GM21529 (cell line): Measurements from ENCODE around the gene PAFAH2.

ENCODE experiments used
- ATAC-seq: cut with Tn5 transposase; IDR thresholded peaks from one replicate; pipeline ENCODE4 v1.9.1; 2021; ENCODE audit not compliant: unreplicated experiment

PAFAH2 gene

GRCh38 chr1:25997828-25998761, at the start of gene PAFAH2:
Gene PAFAH2 (minus strand): TSS chr1:25998063. CDS start chr1:25990816, 7,247 bp downstream.
- ATAC-seq = peak; percentile 95

DNA sequence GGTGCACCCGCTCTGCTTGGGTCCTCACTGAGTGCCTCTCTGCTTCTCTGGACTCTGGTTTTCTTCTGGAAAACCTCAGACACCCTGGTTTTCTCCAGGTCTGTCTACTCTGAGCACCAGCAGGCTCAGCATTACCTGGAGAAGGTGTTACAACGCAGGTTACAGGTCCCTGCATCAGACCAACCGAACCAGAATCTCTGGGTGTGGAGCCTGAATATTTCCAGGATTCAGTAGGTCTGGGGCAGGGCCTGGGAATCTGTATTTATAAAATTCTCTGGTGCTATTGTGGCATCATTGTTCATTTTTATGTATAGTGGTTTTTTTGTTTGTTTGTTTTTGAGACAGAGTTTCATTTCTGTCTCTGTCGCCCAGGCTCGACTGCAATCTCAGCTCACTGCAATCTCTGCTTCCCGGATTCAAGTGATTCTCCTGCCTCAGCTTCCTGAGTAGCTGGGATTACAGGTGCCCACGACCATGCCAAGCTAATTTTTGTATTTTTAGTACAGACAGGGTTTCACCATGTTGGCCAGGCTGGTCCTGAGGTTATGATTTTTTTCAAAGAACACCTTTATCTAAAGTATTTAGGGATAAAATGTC, 49.5 kb upstream of the PAFAH2 start:
- ATAC-seq = no peak

- ATAC-seq = no peak
Observed at GRCh38 chr1:26046246-26047095, 48.6 kb upstream of the PAFAH2 start.

GRCh38 chr1:26045722-26046245, 47.9 kb upstream of the PAFAH2 start, which contains the start of gene SLC30A2:
Gene SLC30A2 (minus strand): TSS chr1:26046118. CDS start chr1:26045896, 222 bp downstream.
- no peak for ATAC-seq

- no peak for ATAC-seq
Observed at GRCh38 chr1:26044971-26045721, 47.3 kb upstream of the PAFAH2 start.

DNA sequence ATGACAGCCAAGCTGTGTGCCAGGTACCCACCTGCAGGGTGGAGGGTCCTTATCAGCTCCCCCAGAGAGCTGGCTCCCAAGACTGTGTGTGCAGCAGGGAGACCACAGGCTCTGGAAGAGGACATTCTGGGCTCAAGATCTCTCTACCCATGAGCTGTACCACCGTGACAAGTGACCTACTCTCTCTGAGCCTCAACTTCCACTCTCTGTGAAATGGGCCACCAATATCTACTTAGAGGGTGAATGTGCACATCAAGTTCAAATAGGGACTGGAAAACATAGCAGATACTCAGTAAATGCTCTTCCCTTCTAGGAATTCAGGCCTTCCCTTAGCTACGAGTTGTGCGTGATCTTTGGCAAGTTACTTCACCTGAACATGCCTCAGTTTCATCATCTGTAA, 46.6 kb upstream of the PAFAH2 start:
- no peak for ATAC-seq

DNA sequence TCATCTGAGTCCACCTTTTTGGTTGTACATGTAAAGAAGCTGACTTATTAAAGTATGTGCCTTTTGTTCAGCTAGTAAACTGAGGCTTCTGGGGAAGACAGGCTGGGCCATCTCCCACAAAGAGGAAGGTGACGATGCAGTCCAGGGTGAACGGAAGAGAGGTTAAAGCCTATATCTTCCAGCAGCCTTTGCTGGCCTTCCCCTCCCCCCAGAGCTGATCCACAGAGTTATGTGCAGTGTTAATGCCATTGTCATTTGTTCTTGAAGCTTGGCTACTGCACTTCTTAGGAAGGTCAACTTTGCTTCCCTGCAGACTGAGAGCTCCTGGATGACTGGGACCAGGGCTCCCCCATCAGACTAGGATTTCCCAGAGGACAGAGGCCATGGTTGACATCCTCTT, 45.9 kb upstream of the PAFAH2 start:
- no peak for ATAC-seq

DNA sequence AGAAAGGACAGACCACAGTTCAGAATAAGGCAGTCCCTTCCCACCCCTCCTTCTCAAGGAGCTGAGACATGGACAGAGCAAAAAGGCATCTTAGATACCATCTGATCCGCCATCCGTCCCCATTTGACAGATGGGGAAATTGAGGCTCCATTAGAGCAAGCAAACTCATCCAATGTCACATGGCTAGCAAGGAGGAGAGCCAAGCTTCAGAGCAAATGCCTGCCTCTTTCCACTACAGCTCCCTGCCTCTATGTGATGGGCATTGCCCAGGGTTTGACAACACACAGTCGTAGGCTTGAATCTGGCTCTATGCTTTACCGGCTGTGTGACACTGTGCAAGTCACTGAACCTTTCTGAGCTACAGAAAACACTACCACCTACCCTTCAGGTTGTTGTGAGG, 44.1 kb upstream of the PAFAH2 start:
- ATAC-seq = no peak

DNA sequence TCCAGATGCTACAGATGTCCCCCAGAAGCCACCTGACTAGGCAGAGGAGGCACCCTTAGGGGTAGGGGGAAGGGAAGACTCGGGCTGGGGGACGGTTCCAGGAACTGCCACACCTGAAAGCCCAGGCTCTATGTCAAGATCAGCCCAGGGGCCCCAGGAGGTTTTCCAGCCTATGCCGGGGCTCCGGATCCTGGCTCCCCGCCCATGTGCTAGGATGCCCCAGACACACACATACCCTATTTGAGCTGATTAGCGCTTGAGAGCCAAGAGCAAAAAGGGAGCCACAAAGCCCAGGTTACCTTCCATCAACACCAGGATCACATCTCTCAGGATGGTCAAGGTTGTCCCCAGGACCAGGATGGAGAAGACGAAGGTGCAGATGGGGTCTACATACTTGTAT, 43.5 kb upstream of the PAFAH2 start:
- ATAC-seq = no peak

- no peak for ATAC-seq
Observed at GRCh38 chr1:26038904-26039303, 41.0 kb upstream of the PAFAH2 start.

DNA sequence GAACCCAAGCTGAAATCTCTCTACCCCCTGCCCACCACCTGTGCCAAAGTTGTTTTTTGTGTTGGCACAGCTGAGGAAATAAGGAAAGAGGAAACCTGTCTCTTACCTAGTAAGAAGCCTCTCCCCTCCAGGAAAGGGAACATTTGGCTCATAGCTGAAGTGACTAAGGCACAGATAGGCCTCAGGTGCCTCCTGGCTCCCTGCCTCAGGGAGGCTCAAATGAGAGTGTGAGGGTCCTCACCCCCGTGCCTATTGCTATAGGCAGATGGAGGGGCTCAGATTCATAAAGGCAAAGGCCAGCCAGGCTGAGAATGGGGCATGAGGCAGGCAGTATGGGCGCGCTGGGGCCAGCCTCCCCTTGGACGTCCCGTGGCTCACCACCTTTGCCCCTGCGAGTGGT, 40.6 kb upstream of the PAFAH2 start:
- no peak for ATAC-seq

- ATAC-seq = no peak
Observed at GRCh38 chr1:26037904-26038303, 40.0 kb upstream of the PAFAH2 start.

DNA sequence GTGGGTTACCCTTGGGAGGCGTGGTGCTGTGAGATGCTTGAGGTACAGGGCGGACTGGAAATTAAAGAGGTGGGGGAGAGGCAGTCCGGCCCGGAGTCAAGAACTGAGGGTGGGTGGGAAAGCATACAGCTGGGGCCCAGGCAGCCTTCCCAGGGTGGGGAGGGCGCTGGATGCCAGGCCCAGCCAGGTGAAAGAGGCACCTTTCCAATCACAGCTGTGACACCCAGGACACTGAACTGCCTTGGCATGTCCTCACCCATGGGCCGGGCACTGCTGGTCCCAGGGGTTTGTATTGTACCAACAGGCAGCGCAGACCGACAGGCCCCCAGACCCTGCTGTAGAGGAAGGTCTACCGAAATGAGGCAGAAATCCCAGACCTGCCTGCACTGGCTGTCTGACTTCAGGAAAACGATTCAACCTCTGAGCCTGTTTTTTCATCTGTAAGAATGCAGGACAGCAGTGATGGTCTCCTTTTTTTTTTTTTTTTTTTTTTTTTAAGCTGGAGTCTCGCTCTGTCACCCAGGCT, 39.0 kb upstream of the PAFAH2 start:
- ATAC-seq = no peak

DNA sequence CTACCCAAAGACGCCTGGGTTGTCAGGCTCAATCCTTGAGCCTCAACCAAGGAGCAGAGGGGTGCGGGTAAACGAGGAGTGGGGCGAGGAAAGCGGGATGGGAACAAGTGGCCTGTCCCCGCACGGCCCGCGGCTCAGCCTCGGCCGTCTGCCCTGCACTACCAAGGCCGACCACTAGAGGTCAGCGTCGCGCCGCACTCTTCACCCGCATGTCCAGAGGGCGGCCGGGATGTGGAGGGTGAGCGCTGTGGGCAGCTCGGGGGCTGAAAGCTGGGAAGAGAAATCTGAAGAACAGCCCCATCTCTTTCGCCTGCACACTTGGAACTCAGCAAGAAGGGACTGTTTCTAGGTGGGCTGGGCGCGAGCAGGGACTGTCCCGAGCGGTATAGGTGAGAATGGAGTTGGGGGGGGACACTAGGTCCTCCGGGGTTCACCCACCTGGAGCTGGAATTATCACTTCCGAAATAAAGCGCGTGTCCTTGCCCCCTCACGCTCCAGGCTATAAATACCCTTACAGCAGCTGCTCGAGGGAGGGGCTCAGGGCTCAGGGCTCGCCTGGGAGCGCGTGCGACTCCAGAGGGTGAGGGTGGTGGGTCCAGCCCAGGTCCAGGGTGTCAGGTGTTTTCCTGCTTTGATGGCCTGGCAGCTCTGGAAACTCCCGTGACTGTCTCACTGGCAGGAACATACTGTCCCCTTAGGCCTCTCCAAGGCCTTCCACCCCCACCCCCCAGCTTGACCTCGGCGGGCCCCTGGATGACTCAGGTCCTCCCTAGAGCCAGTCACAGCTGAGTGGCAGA, 38.3 kb upstream of the PAFAH2 start:
- peak; percentile 67 for ATAC-seq

- peak; percentile 86 for ATAC-seq
Observed at GRCh38 chr1:26035203-26035958, 37.5 kb upstream of the PAFAH2 start.

DNA sequence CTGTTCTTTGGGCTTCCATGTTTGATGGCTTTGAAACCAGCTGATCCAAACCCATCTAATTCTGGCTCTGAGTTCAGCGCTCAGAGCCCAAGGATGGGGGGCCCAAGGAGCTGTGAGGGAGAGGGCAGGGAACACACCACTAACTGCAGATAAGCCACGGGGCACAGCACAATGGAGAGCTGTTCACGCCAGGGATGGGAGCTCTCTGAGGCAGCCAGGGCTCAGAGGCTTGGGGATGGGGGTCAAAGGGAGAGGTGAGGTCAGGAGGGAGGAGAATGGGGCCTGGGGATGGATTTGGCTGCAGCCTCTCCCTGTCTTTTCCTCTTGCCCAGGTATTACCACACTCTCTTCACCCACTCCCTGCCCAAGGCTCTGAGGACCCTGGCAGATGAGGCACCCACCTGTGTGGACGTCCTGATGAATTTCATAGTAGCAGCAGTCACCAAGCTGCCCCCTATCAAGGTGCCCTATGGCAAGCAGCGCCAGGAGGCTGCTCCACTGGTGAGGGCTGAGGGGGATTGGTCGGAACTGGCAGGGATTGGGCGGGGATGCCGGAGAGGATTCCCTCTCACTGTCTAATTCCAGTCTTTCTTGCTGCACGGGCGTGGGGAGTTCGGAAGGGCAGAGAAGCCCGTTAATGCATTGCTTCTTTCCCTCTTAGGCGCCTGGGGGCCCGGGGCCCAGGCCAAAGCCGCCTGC, 36.8 kb upstream of the PAFAH2 start:
- no peak for ATAC-seq

- ATAC-seq = no peak
Observed at GRCh38 chr1:26032656-26033357, 34.9 kb upstream of the PAFAH2 start.
